Hepatocyte (in vitro differentiated cells): ENCODE results near the gene ZFYVE9.

ENCODE experiments used
- CTCF ChIP-seq: fragments of 200-600 bp; sonication (generic); IDR thresholded peaks from 2 replicates; pipeline ENCODE4 v1.5.1; 2016; ENCODE audit warnings: antibody characterized with exemption, mild to moderate bottlenecking; ENCODE audit not compliant: poor library complexity
- EZH2 ChIP-seq: fragments of 200-600 bp; sonication (generic); IDR thresholded peaks from 2 replicates; pipeline ENCODE4 v1.6.1; 2016; ENCODE audit warnings: antibody characterized with exemption, mild to moderate bottlenecking, borderline replicate concordance
- EZH2phosphoT487 ChIP-seq: fragments of 200-600 bp; sonication (generic); IDR thresholded peaks from one replicate; pipeline ENCODE4 v1.6.1; 2018; ENCODE audit warnings: antibody characterized with exemption, mild to moderate bottlenecking, low read depth, moderate library complexity; ENCODE audit not compliant: unreplicated experiment, severe bottlenecking

GRCh38 chr1:52325786-52326185 lies 183.9 kb downstream of the ZFYVE9 start:
- TF ChIP-seq CTCF (no peak), EZH2 (no peak), EZH2phosphoT487 (no peak)
